ENCODE results near the gene ANKRD53.
"Not testable (repeated sequence)": the region's sequence is repeated elsewhere in the genome, so short reads cannot be mapped to it uniquely, and the experiment has no call there.

ANKRD53 gene

DNA sequence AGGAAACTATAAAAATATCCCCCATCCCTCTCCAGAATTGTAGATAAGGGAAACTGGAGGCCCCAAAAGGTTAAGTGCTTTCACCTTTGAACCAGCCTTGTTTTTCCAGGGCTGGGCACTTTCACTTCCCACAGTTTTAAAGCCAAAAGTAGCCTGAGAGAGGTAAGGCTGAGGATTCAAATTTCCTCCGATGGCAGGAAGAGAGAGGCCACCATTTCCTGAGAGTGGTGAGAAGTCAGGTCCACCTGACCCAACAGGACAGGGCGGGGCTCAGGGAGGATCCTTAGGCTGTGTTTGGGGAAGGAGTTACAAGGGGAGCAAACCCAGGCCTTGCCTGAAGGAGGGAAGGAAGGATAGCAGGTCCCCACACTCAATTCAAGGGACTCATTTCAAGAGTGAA, 20.9 kb downstream of the ANKRD53 start:
- DNase-seq (ENCODE audit: insufficient read length, low spot score) (no peak), FAIRE-seq (no peak)

GRCh38 chr2:70999931-71000330, 21.5 kb downstream of the ANKRD53 start:
- FAIRE-seq; DNase-seq (ENCODE audit: insufficient read length, low spot score): not testable (repeated sequence)

More for the DNA sequence above, 20.9 kb downstream of the ANKRD53 start:
- TF ChIP-seq POLR2A (IDR thresholded peaks at IDR 0.05; ENCODE audit: low read depth, low read length): no peak

- peak; percentile 21; the same call in 1 of the 2 replicates for TF ChIP-seq POLR2A (IDR thresholded peaks at IDR 0.05; ENCODE audit: low read depth, low read length)
- no peak for FAIRE-seq
- DNase-seq (ENCODE audit: insufficient read length, low spot score): peak; percentile 77
Measured at GRCh38 chr2:71000780-71001591, 22.6 kb downstream of the ANKRD53 start.

DNA sequence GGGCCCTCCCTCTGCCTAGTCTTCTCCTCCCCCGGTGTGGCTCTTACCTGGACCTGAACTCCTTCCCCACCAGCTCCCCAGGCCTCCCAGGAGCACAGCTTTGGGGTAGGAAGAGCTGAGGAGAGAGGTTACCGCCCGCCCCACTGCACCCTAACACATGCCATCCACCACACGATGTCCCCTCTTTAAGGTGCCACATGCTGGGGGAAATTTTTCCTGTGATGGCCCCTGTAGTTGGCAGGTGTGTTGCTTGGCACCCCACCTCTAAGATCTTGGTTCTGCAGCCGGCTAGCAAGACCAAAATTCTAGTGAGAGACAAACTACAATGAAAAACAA, 23.1 kb downstream of the ANKRD53 start:
- DNase-seq (ENCODE audit: insufficient read length, low spot score): no peak
- no peak for FAIRE-seq
- TF ChIP-seq POLR2A (IDR thresholded peaks at IDR 0.05; ENCODE audit: low read depth, low read length): no peak

DNA sequence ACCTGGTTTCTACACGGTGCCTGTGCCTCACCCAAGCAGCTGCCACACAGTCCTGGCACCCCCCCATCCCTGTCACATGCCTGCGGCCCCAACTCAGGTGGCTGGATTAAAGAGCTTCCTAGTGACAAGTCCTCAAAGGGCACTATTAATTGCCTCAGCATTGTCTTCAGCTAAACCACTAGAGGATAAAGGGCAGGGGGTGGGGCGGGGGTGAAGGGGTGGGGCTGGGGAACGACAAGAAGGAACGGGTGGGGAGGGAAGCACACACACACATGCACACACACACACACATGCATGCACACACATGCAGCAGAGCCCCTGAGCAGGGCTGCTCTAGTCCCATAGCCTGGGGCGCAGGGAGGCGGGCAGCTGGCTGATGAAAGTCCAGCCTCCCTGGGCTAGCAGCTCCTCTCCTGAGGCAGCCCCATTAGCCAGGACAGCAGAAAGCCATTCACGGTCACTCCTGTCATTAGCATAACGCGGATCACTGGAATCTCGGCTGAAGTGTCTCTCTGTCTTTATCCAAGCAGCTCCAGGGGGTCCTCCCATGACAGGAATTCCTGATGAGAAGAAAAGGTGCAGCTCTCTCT, 23.6 kb downstream of the ANKRD53 start:
- no peak for DNase-seq (ENCODE audit: insufficient read length, low spot score)
- no peak for FAIRE-seq
- no peak for TF ChIP-seq POLR2A (IDR thresholded peaks at IDR 0.05; ENCODE audit: low read depth, low read length)

DNA sequence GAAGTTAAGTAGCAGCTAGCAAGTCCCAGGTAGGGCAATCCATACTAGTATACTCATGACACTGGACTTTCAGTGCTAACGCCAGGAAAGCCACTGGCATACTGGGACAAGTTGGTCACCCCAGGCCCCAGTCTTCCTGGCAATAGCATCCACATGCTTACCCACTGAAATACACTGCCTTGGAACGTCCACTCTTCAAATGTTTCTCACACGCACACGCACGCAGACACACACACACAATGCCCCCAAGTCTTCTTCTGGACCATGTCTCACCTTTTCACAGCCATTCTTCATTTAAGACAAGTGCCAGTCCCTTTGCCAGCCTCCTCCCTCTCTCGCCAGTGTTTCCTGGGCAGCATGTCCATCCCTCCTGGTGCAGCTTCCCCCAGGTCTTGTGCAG, 25.0 kb downstream of the ANKRD53 start:
- no peak for DNase-seq (ENCODE audit: insufficient read length, low spot score)
- no peak for TF ChIP-seq POLR2A (IDR thresholded peaks at IDR 0.05; ENCODE audit: low read depth, low read length)
- FAIRE-seq: no peak

DNA sequence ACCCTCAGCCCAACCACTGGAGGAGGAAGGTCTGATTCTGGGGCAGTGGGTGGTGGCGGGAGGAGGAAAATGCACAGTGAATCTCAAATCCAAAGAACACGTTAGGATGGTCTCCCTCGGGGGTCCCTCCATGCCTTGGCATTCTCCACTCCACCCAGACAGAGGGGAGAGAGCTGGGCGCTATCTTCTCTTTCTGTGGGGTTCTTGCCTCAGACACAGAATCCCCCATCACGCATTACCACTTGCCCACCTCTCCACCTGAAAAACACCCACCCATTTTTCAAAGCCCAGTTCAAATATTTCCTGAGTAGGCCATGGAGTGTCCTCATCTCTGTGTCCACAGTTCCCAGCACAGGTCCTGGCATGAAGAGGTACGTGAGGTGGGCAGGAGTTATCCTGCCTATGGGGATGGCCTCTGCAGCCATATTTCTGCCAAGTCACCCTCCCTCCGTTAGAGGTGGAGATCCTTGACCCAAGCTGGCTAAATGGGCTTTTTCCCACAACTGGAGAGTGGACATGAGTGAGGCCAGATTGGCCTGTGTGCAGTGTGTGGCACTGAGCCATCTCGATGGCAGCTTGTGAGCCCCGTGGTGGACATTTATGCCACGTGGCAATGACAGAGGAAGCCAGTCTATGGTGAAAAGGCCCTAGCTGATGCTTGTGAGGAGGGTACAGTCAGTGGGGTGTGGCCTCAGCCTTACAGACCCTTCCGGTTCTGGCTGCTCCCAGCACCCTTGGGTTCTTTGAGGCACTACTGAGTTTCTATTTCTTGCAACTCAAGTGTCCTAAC, 25.7 kb downstream of the ANKRD53 start:
- FAIRE-seq (no peak), DNase-seq (ENCODE audit: insufficient read length, low spot score) (no peak)
- no peak for TF ChIP-seq POLR2A (IDR thresholded peaks at IDR 0.05; ENCODE audit: low read depth, low read length)

- no peak for TF ChIP-seq POLR2A (IDR thresholded peaks at IDR 0.05; ENCODE audit: low read depth, low read length)
- FAIRE-seq: no peak
- DNase-seq (ENCODE audit: insufficient read length, low spot score): no peak
Measured at GRCh38 chr2:71004857-71005256, 26.4 kb downstream of the ANKRD53 start.

DNA sequence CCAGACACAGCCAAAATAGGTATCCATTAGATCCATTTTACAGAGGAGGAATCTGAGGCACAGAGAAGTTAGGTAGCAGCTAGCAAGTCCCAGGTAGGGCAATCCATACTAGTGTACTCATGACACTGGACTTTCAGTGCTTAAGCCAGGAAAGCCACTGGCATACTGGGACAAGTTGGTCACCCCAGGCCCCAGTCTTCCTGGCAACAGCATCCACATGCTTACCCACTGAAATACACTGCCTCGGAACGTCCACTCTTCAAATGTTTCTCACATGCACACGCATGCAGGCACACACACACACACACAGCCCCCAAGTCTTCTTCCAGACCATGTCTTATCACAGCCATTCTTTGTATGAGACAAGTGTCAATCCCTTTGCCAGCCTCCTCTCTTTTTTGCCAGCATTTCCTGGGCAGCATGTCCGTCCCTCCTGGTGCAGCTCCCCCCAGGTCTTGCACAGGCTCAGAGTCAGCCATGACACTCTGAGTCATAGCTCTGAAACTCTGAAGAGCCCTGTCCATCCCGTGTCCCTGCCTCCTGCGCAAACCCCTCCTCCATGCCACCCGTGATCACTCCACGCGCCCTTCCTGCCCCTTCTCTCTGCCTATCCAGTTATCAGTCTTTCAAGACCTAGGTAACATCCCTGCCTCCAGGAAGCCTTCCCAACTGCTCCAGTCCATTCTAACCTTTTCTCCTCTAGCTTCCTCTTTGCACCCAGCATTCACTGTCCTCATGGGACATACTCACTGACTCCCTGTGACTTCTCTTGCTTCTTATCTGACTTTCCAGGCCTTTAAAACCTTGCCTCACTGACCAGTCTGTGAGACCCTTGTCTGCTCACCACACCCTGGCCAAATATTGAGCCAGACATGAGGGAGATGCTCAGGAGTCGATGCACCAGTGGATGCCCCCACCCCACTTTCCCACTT, 27.1 kb downstream of the ANKRD53 start:
- FAIRE-seq (no peak), DNase-seq (ENCODE audit: insufficient read length, low spot score) (no peak)
- TF ChIP-seq POLR2A (IDR thresholded peaks at IDR 0.05; ENCODE audit: low read depth, low read length): no peak

- no peak for DNase-seq (ENCODE audit: insufficient read length, low spot score)
- no peak for TF ChIP-seq POLR2A (IDR thresholded peaks at IDR 0.05; ENCODE audit: low read depth, low read length)
- FAIRE-seq: no peak
Measured at GRCh38 chr2:71006323-71006722, 27.9 kb downstream of the ANKRD53 start.

- FAIRE-seq (no peak), DNase-seq (ENCODE audit: insufficient read length, low spot score) (no peak)
- TF ChIP-seq POLR2A (IDR thresholded peaks at IDR 0.05; ENCODE audit: low read depth, low read length): no peak
Measured at GRCh38 chr2:71006955-71007799, 28.7 kb downstream of the ANKRD53 start.

DNA sequence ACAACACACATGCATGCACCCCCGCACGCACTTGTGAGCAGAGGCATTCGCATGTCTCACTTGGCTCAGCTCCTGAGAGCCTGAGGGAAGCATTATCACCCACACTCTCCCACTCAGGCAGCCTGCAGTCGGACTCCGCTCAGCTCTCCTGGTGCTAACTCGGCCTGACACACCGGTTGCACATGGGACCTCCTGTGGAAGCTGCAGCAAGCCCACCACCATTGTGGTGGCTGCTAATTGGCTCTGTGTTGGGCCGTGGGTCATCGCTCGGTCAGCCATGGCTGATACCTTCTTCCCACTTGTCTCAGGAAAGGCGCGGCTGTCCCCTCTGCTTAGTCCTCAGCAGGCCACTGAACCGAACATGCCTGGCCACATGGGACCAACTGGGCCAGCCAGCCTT, 29.9 kb downstream of the ANKRD53 start:
- TF ChIP-seq POLR2A (IDR thresholded peaks at IDR 0.05; ENCODE audit: low read depth, low read length): no peak
- FAIRE-seq: no peak

DNA sequence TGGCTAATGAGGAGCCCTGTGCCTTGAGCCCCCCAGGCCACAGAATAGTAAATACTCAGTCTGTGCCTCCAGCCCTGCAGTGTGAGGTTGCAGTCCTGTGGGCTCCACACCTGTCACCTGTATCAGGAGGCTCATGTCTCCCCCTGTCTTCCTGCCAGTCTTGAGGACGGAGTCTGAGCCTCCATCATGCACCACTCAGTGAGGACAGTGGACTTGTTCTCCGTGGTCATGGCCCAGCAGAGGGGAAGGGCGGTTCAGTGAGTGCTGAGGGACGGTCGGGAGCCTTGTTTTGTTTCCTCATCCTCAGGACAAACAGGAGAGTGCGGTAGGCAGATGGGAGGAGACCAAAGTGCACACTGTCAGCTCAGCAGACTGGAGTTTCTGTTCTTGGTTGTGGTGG, 33.4 kb downstream of the ANKRD53 start:
- DNase-seq (ENCODE audit: insufficient read length, low spot score); FAIRE-seq: not testable (repeated sequence)

More for the DNA sequence above, 29.9 kb downstream of the ANKRD53 start:
- DNase-seq (ENCODE audit: insufficient read length, low spot score): no peak
